Activated CD4-positive, alpha-beta T cell treated with anti-CD3 and anti-CD28 coated beads for 48 hours (primary cell): Measurements from ENCODE around the gene HS3ST2.

Source experiments
- DNase-seq: peaks from one replicate; pipeline ENCODE4 v3.0.0-alpha.2; 2020

The HS3ST2 gene

DNA sequence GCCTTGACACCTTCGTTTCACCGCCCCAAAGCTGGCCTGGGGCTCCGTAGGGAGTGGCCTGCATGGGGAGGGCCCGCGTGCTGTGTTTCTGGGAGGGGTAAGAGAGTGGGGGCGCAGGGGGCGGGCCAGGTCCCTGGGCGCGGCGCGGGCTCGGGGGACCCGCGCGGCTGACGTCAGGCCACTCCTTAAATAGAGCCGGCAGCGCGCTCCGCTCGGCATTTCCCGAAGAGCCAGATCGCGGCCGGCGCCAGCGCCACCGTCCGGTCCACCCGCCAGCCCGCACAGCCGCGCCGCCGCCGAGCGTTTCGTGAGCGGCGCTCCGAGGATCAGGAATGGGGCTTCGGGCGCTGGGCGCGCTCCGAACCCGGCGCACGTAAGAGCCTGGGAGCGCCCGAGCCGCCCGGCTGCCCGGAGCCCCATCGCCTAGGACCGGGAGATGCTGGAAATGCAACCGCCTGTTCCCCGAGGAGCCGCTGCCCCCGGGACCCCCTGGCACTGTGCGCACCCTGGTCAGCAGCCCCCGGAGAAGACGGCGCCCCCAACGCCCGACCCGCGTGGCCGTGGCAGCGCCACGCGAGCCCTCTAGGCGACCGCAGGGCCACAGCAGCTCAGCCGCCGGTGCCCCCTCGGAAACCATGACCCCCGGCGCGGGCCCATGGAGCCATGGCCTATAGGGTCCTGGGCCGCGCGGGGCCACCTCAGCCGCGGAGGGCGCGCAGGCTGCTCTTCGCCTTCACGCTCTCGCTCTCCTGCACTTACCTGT, at the start of gene HS3ST2:
TSS of gene HS3ST2 (plus strand) at position 215 of the 763 bp plus-strand sequence. CDS start at position 664, 449 bp downstream.
- peak; percentile 14 for DNase-seq

DNA sequence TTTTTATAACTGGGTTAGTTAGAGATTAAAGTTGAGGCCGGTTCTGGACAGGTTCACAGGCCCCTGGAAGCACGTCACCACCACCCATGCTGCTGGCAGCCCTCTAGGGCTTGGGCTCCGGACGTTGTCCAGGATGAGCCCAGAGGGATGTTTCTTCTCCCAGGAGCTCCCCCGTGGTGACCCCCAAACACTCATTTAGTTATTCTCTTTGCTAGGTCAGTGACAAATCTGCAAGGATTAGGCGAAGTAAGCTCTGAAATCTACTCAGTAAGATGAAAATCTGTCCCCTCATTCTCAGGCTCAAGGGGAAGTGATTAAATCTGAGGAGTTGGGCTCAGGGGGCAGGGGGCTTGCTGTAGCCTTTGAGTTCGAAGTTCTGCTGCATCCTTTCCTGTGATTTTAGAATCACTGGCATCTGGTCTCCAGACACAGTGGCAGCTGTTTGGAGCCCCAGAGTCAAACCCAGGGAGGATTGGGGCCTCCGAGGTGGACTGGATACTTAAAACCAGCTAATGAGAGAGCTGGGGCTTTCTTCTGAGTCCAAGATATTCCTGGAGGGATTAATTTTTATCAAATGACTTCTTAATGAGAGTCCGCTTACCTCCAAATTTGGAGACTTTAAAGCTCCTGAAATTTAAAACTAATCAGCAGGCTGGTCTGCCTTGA, 49.2 kb upstream of the HS3ST2 start:
- DNase-seq: no peak

DNA sequence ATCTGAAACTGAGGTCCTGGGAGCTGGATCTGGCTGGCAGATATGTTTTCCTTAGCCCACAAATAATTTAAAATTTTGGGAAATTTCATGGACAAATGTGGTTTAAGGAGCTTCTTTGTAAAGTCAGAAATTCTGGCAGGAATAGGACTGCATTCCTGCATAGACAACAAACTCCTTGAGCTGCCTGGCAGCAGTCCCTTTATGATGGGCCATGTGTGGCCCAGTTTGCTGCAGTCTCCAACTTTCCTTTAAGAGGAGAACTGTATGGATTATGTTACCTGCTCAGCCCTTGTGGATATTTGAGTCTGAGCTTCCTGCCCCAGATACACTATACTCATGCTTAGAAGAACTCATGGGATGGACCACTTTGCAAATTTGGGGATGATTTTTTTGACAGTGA, 48.5 kb upstream of the HS3ST2 start:
- DNase-seq: no peak

DNA sequence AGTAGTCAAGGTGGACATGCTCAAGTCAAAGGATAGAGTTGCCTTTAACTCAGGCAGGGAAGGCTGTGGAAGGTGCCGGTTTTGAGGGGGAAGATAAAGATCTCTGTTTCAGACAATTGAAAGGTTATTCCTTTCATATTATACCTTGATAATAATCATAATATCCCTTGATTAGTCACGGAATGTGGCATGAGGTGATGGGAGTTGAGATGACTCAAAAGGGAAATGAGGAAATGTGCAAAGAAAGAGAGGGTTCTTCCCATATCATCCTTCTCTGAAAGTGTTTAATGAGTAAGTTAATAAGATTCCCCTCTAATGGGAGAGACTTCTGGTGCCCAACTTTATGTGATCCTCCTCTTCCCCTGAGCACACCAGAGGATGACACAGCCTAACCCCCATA, 43.1 kb upstream of the HS3ST2 start:
- no peak for DNase-seq

DNA sequence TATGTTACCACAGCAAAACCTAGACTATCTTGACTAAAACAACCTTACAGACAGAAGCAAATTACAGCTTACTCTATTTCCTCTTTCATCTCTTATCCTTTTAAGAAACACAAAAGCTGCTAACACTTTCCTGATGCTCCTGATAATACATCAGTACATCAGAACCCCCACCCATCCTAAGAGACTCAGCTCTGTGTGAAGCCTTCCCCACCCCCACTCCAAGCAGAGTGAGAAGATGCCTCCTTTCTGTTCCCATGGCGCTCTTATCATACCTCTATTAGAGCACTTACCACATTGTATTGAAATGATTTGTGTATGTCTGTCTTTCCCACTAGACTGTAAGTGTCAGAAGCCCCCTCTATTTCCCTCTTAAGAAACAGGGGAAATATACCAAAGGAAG, 42.4 kb upstream of the HS3ST2 start:
- DNase-seq: no peak

DNA sequence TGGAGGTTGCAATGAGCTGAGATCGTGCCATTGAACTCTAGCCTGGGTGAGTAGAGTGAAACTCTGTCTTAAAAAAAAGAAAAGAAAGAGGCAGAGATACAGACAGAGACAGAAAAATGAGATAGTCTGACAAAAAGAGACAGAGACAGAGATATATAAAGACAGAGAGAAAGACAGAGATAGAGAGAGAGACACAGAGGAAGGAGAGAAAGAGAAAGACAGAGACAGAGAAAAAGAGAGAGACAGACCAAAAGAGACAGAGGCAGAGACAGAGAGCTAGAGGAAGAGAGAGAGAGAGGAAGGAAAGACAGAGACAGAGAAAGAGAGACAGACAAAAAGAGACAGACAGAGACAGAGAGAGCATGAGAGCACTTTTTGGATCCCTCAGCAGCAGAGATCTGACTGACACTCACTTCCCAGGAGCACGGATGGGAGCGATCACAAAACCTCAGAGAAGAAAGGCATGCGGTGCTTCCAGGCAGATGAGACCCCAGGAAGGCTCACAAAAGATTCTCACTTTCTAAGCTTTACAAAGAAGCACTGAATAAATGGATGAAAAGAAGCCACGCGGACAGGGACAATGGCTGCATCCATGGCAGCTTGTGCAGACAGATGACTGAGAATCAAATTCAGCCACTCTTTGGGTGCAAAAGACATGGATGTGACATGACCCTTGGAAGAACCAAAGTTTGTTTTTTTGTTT, 38.6 kb upstream of the HS3ST2 start:
- DNase-seq: no peak

DNA sequence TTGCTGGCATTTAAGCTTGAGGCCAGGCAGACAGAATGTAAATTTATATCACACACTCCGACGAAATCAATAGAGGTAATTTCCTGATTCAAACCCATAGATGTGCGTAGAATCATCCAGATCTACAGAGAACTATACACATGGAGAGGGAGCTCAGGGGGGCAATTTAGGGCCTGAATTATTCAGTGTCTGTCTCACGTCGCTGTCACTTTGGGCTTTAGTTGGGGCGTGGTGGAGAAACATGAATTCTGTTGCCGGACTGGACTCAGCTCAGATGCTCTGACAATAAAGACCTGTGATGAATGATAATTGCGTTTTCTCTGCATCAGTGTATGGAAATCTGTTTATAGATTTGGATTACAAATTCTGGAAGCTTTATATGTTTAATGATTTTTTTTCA, 32.5 kb upstream of the HS3ST2 start:
- DNase-seq: no peak

DNA sequence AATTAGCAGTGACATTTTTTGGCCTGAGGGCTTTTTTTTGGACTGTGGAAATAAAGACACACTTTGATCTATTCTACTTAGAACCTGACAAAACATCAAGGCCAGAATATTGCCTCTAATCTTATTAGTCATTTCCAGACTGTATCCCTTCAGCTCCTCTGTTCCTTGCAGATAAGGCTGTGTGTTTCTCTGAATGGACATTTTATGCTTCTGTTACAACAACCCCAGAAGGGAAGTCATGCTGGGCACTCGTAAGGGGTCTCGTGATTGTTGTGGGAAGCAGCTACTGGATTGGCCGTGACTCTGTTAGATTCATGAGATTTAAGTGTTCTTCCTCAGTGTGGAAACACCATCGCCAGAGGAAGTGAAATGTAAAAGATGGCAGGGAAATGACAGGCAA, 31.6 kb upstream of the HS3ST2 start:
- DNase-seq: no peak

DNA sequence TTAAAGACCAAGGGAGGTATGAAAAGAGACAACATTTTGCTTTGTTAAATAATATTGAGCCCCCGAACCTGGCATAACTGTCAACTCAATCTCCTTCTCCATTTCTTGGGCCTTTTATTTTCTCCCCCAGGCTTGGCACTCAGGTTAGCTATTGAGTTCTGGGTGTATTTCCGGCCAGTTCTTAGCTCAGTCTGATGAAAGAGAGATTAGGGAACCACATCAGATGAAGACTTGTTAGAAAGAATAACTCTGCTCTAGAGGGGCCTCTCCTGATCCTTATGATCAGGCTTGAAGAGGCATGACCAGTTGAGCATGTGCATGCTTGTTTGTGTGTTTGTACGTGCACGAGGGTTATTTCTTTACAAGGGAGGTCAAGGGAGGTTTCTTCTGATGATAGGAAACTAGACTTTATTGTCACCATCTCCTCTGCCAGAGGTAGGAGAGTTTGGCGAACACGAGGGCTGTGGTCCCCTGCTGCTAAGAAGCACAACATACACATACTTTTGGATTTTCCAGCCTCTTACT, 29.2 kb upstream of the HS3ST2 start:
- DNase-seq: no peak

DNA sequence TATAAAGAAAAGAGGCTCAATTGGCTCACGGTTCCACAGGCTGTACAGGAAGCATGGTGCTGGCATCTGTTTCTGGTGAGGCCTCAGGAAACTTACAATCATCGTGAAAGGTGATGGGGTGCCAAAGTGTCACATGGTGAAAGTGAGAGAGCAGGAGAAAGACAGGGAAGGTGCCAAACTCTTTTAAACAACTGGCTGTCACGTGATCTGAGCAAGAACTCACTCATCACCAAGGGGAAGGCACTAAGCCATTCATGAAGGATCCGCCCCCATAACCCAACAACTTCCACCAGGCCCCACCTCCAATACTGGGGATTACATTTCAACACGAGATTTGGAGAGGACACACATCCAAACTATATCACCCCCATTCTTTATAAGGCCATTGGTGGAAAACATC, 28.4 kb upstream of the HS3ST2 start:
- DNase-seq: no peak

DNA sequence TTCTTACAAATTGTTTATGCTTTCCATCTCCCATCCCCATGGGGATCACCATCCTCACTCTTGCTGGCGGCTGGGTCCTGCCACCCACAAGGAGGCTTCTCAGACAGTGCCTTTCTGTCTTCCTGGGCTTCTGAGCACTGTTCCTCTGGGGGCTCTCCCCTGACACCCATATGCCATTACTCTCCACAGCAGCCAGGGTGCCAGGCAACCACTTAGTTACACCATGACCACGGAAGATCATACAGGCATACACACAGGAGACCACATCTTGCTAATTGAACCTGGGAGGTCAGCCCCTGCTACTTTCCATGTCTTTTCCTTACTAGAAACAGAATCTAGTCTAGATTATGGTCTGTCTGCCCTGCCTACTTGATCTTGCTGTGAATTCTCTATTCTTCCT, 27.7 kb upstream of the HS3ST2 start:
- DNase-seq: no peak

DNA sequence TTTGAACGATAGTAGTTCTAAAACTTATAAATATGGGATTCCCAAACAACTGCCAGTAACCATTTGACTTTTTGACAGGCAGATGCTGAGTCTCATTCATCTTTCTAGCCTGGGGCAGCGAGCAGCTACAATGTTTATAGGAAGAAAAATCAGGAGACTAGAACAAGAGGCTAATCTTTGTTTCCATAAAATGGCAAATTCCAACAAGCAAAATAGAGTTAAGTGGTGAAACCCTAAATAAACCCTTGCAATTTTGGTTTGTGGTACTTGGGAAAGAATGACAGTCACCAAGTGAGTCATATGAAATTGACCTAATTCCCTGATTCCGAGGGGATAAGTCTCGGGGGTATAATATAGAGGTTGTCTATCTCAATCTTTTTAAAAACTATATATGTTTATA, 27.3 kb upstream of the HS3ST2 start:
- DNase-seq: no peak

DNA sequence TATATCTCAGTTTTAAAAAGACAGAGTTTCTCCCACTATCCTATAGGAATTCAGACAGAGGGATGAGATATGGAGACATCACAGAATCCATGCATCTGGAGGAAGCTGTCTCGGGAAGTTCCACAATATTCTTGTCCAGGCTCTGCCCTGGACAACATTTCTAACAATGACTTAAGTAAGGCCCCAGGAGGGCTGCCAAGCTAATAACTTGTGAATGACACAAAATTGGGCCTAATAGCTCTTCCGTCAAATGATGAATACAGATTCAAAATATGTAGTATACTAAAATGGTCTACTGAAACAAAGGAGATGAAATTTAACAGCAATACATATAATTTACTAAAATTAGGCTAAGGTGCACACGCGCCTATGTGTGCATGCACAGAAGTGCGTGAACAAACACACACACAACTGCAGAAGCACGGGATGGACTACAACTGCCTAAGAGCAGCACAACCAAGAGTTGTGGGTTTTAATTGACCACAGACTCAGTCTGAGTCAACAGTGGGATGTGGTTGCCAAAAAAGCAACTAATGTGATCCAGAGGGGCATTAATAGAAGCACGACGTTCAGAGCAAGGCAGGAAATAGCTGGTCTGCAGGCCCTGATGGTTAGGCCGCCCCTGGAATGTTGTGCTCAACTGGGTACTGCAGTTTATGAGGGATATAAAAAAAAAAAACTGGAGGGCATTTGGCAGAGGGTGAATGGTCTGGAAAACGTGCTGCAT, 26.3 kb upstream of the HS3ST2 start:
- no peak for DNase-seq

DNA sequence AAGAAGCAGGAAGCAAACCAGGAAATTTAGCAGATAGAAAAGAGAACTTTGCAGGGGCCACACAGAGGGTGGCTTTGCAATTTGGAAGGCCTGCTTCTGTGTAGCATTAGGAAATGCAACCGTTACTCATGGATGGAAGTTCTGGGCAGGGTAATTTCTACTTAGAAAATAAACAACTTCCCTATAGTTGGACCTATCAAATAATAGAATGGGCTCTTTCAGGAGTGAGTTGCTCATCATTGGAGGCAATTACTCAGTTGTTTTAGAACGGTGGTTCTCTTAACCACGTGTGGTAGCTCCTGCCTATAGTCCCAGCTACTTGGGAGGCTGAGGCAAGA, 25.8 kb upstream of the HS3ST2 start:
- no peak for DNase-seq

DNA sequence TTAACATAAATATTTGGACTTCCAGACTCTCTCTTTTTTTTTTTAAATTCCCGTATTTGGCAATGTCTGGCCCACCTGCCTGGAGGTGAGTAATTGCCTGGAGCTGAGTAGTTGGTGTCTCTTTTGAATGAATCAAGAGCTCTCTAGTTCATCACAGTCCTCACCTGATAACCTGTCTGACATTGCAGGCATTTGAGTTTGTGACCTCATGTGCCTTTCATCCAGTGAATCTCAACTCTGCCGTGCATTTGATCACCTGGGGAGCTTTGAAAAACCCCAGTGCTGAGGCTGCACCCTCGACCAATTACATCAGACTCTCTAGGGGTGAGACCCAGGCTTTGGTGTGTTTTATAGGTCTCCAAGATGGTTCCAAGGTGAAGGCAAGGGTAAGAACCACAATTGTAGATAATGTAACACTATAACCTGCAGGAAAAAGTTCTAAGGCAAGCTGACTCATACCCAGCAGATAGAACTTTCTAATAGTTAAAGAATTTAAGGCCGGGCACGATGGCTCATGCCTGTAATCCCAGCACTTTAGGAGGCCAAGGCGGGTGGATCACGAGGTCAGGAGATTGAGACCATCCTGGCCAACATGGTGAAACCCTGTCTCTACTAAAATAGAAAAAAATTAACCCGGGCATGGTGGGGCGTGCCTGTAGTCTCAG, 24.5 kb upstream of the HS3ST2 start:
- DNase-seq: no peak

DNA sequence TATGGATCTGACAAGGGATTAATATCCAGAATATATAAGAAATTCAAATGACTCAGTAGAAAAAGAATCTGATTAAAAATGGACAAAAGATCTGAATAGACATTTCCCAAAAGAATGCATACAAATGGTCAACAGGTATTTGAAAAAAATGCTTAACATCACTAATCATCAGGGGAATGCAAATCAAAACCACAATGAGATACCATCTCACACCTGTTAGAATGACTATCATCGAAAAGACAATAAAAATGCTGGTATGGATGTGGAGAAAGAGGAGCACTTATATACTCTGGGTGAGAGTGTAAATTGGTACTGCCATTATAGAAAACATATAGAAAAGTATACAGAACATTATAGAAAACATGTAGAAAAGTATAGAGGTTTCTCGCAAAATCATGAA, 16.4 kb upstream of the HS3ST2 start:
- no peak for DNase-seq

DNA sequence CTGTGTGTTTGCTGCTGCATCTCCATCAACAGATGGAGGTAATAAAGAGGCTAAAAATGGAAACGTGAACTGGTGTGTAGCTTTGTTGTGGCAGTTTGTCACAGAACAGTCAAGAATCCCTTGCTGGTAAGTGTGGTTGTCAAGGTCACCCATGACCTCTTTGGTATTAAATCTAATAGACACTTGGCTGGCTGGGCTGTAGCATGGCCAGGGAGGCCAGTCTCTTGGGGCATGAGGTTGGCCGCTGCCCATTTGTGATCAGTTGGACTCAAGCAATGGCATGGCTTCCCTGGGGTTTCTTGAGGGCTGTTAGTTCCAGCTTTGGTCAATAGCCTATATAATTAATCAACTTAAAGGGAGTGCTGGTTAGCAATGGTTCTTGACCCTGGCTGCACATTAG, 14.8 kb upstream of the HS3ST2 start:
- DNase-seq: no peak

DNA sequence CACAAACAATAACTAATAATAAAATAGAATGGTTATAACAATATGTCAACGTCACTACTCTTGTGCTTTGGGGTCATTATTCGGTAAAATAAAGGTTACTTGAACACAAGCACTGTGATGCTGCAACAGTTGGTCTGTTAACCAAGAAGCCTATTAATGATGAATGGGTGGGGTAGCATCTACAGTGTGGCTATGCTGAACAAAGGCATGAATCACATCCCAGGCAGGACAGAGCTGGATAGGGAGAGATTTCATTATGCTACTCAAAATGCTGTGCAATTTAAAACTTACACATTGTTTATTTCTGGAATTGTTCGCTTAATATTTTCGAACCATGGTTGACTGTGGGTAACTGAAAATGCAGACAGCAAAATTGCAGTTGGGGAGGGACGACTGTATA, 9.1 kb upstream of the HS3ST2 start:
- DNase-seq: no peak

DNA sequence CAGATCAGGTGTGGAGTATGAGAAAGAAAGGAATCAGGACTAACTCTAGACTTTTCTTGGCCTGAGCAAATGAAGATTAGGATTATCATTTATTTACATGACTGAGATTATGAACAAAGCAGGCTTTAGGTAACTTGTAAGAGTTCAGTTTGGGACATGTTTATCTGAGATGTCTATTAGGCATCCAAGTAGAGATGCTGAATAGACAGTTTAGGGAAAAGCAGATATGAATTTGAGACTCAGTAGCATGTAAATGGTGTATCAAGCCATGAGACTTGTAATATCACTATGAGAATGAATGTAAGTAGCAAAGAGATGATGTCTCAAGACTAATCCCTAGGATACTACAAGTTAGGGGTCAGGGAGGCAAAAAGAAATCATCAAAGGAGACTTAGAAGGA, 8.6 kb upstream of the HS3ST2 start:
- DNase-seq: no peak

DNA sequence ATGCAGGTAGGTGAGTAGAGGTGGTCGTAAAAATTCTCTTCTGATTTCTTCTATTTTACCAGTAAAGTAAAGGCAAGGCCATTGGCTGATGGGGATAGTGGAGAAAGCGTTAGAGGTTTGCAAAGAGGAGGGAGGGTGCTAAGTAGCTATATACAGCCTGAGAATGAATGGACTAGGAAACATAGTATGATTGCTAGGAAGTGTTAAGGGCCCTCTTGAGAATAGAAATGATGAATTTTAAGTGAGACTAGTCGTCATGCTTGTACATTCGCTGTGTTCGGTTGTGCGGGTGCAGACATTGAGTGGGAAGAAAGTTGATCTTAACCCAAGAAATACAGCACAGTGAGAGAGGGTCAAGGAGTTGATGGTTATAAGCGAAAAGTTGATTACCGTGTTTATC, 7.2 kb upstream of the HS3ST2 start:
- no peak for DNase-seq

DNA sequence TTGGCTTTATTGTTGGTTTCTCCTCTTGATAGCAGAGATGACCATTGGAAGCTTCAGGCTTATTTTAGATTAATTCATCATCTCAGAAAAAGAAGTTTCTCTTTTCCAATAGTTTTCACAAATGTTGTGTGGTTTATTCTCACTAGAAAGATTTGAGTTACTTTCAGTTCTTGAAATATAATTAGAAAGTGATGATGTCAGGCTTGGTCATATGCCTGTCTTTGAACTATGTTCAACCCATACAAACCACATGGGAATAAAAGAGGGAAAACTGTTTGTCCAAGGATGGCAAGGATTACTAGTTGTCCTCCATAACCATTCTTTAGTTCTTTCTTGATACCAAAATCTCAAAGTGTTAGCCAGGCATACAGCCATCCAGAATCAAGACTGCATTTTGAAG, 3.7 kb upstream of the HS3ST2 start:
- DNase-seq: no peak

DNA sequence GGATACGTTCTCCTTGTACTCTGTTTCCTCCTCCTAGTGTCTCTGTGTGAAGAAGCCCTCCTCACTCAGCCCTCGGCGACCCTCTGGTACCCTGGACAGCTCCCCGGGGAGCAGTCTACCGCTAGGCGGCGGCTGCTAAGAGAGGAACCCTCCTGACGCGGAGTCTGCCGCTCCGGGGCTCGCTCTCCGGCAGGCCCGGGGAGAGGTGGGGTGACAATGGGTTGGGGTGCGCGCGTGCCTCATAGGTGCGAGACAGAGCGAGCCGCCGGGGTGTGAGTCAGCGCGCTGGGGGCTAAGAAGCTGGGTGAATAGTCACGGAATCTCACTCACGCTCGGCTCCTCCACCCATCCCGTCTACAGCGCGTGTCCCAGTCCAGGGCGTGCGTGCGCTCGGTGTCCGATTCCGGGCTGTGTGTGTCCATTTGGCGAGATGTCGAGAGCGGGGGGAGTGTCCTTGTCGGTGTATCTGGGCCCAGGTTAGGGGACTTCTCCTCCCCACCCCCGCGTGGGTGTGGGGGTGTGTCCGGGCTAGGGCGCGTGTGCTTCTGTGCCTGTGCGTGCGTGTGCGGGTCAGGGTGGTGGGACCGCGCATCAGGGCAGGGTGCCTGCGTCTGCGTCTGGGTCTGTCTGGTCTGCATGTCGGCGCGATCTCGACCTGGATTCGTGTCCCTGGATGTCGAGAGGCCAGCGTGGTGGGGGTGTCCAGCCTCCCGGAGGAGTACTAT, 577 bp upstream of the HS3ST2 start:
- DNase-seq: peak; percentile 63
